K562 (cell line): ENCODE results near the gene FSCN2. TPM values are rescaled to one million over a fixed set of nuclear protein-coding genes. Genes with fewer than 3 reads are reported as not detected.
A peak's percentile ranks its signal among the peaks of the same experiment; 100 is the strongest.

Experiments used
- BRD9 ChIP-seq: fragments of 450-650 bp; IDR thresholded peaks from 2 replicates; pipeline ENCODE4 v1.6.1; 2018; ENCODE audit warnings: low read depth; ENCODE audit not compliant: partially characterized antibody
- DACH1 ChIP-seq: fragments of 450-650 bp; IDR thresholded peaks from 2 replicates; pipeline ENCODE4 v1.6.1; 2018; ENCODE audit not compliant: partially characterized antibody
- ETS1 ChIP-seq: conservative IDR thresholded peaks from 2 replicates; pipeline ENCODE4 v1.6.1; 2011; ENCODE audit warnings: low read depth, mild to moderate bottlenecking, low read length; ENCODE audit not compliant: control insufficient read depth
- MBD2 ChIP-seq: sonication (generic); IDR thresholded peaks from 2 replicates; pipeline ENCODE4 v1.6.1; 2016; ENCODE audit warnings: low read depth, borderline replicate concordance
- NRF1 ChIP-seq, 2 experiments: fragments of 450-650 bp; IDR thresholded peaks in 1 of 2; conservative IDR thresholded peaks in 1 of 2; 2 replicates each; pipeline ENCODE4 v1.6.1; 2014; ENCODE audit warnings: mild to moderate bottlenecking in 2 of 2
- POLR2A ChIP-seq: fragments of 450-650 bp; conservative IDR thresholded peaks from 2 replicates; pipeline ENCODE4 v1.6.1; 2016
- SFPQ ChIP-seq: fragments of 200-400 bp; formaldehyde crosslinking; IDR thresholded peaks from 2 replicates; pipeline ENCODE4 v1.6.1; 2017; ENCODE audit warnings: mild to moderate bottlenecking, low read depth, low read length, moderate library complexity
- SP1 ChIP-seq: sonication (generic); formaldehyde crosslinking; IDR thresholded peaks from 2 replicates; pipeline ENCODE4 v1.8.1; 2022; ENCODE audit warnings: mild to moderate bottlenecking, missing genetic modification reagents
- polyA plus RNA-seq, 8 experiments: library from polyadenylated mRNA; depleted of rRNA in 4 of 8; stranded (reverse) in 5 of 8; unstranded in 3 of 8; fragments of >200 nt; fragmentation: Nextera tagmentation in 2 of 8; fragmentation: Illumina TruSeq in 1 of 8; extraction: Ambion mirVana in 2 of 8; extraction: Trizol in 1 of 8; gene quantifications; 2 replicates each; pipeline versions ENCODE4 v1.2.1 to v1.2.3, GENCODE V29; 2011 to 2014; ENCODE audit warnings: inconsistent platforms in 1 of 8, missing spikeins in 1 of 8
- total RNA-seq, 7 experiments: library from RNA; depleted of rRNA in 6 of 7; stranded (reverse); fragments of >200 nt in 6 of 7; fragmentation: Illumina TruSeq in 2 of 7; extraction: Trizol in 2 of 7; gene quantifications; 2 replicates each; pipeline versions ENCODE4 v1.2.1 to v1.2.3, GENCODE V29; 2011 to 2021; ENCODE audit warnings: low replicate concordance in 1 of 7

The FSCN2 gene
- total and polyA plus RNA-seq, 9 of the 15 experiments (the other 6 are each of a cell fraction or from before 2014, with no cell fraction given) = 0.08 TPM; not detected in 8

- TF ChIP-seq BRD9 (no peak), DACH1 (no peak), SFPQ (no peak), ETS1 (no peak), MBD2 (no peak), SP1 (no peak), POLR2A (peak; percentile 52; the same call in 1 of the 2 replicates), NRF1 (conservative IDR thresholded peaks at IDR 0.05 in 1 of 2, IDR thresholded peaks at IDR 0.05 in 1 of 2) (no peak)
Observed at GRCh38 chr17:81557276-81558114, 29.3 kb downstream of the FSCN2 start (continued).
